B cell (primary cell): ENCODE data around the gene LRG1. TPM values are rescaled to one million over a fixed set of nuclear protein-coding genes. Genes with fewer than 3 reads are reported as not detected.

Experiments used
- ATAC-seq: fragments of 200-7000 bp; cut with Tn5 transposase; one replicate; pipeline ENCODE4 v1.10.0; 2021; ENCODE audit warnings: low read depth, mild to moderate bottlenecking, moderate number of reproducible peaks, moderate library complexity
- CTCF ChIA-PET: fragments of 350-600 bp; sonication (Branson Sonifier 250); formaldehyde crosslinking; loops from one replicate; lab custom pipeline; 2021; ENCODE audit warnings: antibody characterized with exemption, inconsistent platforms; lab: Charles Lee
- POLR2A ChIA-PET: fragments of 350-600 bp; sonication (Branson Sonifier 250); formaldehyde crosslinking; loops from one replicate; lab custom pipeline; 2021; ENCODE audit warnings: antibody characterized with exemption; lab: Charles Lee
- DNase-seq: peaks from one replicate; pipeline ENCODE4 v3.0.0; 2013
- H2AFZ ChIP-seq: 2 replicates; pipeline ENCODE4 v1.6.1; 2012; ENCODE audit warnings: mild to moderate bottlenecking, low read depth, low read length; ENCODE audit not compliant: insufficient read depth, poor library complexity, severe bottlenecking
- H3K27ac ChIP-seq, 2 donors: 1 replicate in 1 of 2; 2 replicates in 1 of 2; pipeline ENCODE4 v1.5.1; 2012 to 2013; ENCODE audit warnings: low read length in 2 of 2, mild to moderate bottlenecking in 2 of 2, moderate library complexity in 1 of 2
- H3K27me3 ChIP-seq, 4 experiments: fragments of 200-600 bp in 1 of 4; sonication (generic) in 1 of 4; replicated peaks in 1 of 4; 1 replicate in 2 of 4; 2 replicates in 2 of 4; pipeline versions ENCODE4 v1.6.1 to v1.7.0; 2013 to 2016; ENCODE audit warnings: low read length in 3 of 4, mild to moderate bottlenecking in 2 of 4, mixed read lengths in 1 of 4, moderate library complexity in 1 of 4; ENCODE audit not compliant: insufficient read depth in 4 of 4, control insufficient read depth in 3 of 4; ENCODE audit errors: control extremely low read depth in 1 of 4
- H3K36me3 ChIP-seq, 2 experiments: replicated peaks in 1 of 2; 1 replicate in 1 of 2; 2 replicates in 1 of 2; pipeline versions ENCODE4 v1.6.1 to v1.7.1; 2013; ENCODE audit warnings: low read length in 1 of 2; ENCODE audit not compliant: insufficient read depth in 2 of 2, control insufficient read depth in 1 of 2; ENCODE audit errors: control extremely low read depth in 1 of 2, extremely low read depth in 1 of 2
- H3K4me1 ChIP-seq, 2 donors: fragments of 200-600 bp in 1 of 2; sonication (generic) in 1 of 2; 1 replicate in 1 of 2; 2 replicates in 1 of 2; pipeline versions ENCODE4 v1.5.1 to v1.6.1; 2013 to 2017; ENCODE audit warnings: low read length in 2 of 2; ENCODE audit not compliant: control insufficient read depth in 2 of 2, insufficient read depth in 2 of 2
- H3K4me2 ChIP-seq: replicated peaks from 2 replicates; pipeline ENCODE3; 2012; ENCODE audit warnings: mild to moderate bottlenecking, low read depth, low read length; ENCODE audit not compliant: poor library complexity, severe bottlenecking
- H3K4me3 ChIP-seq, 5 experiments: fragments of 200-600 bp in 1 of 5; sonication (generic) in 1 of 5; 1 replicate in 3 of 5; 2 replicates in 2 of 5; pipeline versions ENCODE4 v1.5.1 to v1.7.0; 2011 to 2016; ENCODE audit warnings: low read length in 4 of 5, mild to moderate bottlenecking in 4 of 5, low read depth in 2 of 5, control low read depth in 1 of 5, moderate library complexity in 1 of 5; ENCODE audit not compliant: insufficient read depth in 1 of 5; ENCODE audit errors: control extremely low read depth in 1 of 5, extremely low read depth in 1 of 5
- H3K79me2 ChIP-seq: fragments of 200-600 bp; sonication (generic); one replicate; pipeline ENCODE4 v1.6.0; 2016; ENCODE audit warnings: low read length; ENCODE audit not compliant: control insufficient read depth, insufficient read depth
- H3K9ac ChIP-seq: fragments of 200-600 bp; sonication (generic); 2 replicates; pipeline ENCODE4 v1.6.1; 2017; ENCODE audit warnings: mild to moderate bottlenecking, low read length, moderate library complexity
- H3K9me3 ChIP-seq, 3 donors: one replicate each; pipeline versions ENCODE4 v1.6.1 to v1.7.1; 2013; ENCODE audit warnings: low read length in 2 of 3; ENCODE audit not compliant: control insufficient read depth in 2 of 3, insufficient read depth in 1 of 3; ENCODE audit errors: control extremely low read depth in 1 of 3
- H4K20me1 ChIP-seq: 2 replicates; pipeline ENCODE4 v1.6.0; 2012; ENCODE audit warnings: mild to moderate bottlenecking, low read length; ENCODE audit not compliant: insufficient read depth, control insufficient read depth, poor library complexity, severe bottlenecking
- H3K27ac Mint-ChIP-seq: one replicate; pipeline ENCODE4 v1.8.0; 2021; ENCODE audit warnings: mixed read lengths
- H3K27me3 Mint-ChIP-seq: one replicate; pipeline ENCODE4 v1.8.0; 2021; ENCODE audit warnings: mixed read lengths
- H3K4me1 Mint-ChIP-seq: one replicate; pipeline ENCODE4 v1.8.0; 2021; ENCODE audit warnings: mixed read lengths
- H3K4me3 Mint-ChIP-seq: one replicate; pipeline ENCODE4 v1.8.0; 2021; ENCODE audit warnings: mixed read lengths
- H3K9me3 Mint-ChIP-seq: one replicate; pipeline ENCODE4 v1.8.0; 2022; ENCODE audit warnings: mixed read lengths; ENCODE audit not compliant: insufficient read depth
- EZH2 ChIP-seq: IDR thresholded peaks from 2 replicates; pipeline ENCODE4 v1.6.1; 2012; ENCODE audit warnings: borderline replicate concordance, low read depth, mild to moderate bottlenecking, moderate library complexity, low read length; ENCODE audit not compliant: insufficient read depth, poor library complexity, severe bottlenecking
- WGBS: methylation state at CpG from one replicate; pipeline ENCODE4 v1.1.5; 2013; ENCODE audit warnings: missing lambda C conversion rate; ENCODE audit not compliant: insufficient coverage; 5-methylcytosine and 5-hydroxymethylcytosine counted together
- intact Hi-C: fragments of 100-400 bp; cut with micrococcal nuclease; formaldehyde crosslinking; loops from one replicate; pipeline ENCODE4 v1.10.0; 2022
- polyA plus RNA-seq: library from polyadenylated mRNA; depleted of rRNA; stranded (reverse); fragments of >200 nt; gene quantifications from 2 replicates; pipeline ENCODE4 v1.2.3, GENCODE V29; 2012
- total RNA-seq, 2 donors: library from RNA; stranded (reverse); fragments of 120-200 nt in 1 of 2; gene quantifications; 1 replicate in 1 of 2; 2 replicates in 1 of 2; pipeline versions ENCODE4 v1.2.3 to v1.2.4, GENCODE V29; 2013 to 2022
- TF ChIP-seq, protein P1 (sequence below): fragments of 200-600 bp; IDR thresholded peaks from one replicate; pipeline ENCODE4 v1.8.0; 2022; ENCODE audit warnings: antibody characterized with exemption, mild to moderate bottlenecking

The LRG1 gene
- total and polyA plus RNA-seq, 2 donors (not counting 1 experiment from before 2014, with no cell fraction given), result 0.21 to 0.27 TPM

DNA sequence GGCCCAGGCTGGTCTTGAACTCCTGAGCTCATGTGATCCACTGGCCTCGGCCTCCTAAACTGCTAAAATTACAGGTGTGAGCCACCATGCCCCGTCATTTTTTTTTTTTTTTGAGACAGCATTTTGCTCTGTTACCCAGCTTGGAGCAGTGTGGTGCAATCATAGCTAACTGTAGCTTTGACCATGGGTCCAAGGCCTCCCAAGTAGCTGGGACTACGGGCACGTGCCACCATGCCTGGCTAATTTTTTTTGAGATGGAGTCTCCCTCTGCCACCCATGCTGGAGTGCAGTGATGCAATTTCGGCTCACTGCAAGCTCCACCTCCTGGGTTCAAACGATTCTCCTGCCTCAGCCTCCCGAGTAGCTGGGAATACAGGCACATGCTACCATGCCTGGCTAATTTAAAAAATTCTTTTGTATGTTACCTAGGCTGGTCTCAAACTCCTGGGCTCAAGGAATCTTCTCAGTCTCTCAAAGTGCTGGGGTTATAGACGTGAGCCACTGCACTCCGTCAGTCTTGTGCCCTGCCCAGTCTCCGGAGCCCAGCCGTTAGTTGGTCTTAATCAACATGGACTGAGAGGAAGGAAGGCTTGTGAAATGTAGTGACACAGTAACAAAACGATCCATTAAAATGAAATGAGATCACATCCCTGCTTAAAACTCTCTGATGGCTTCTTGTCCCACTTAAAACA lies 1.4 kb upstream of the LRG1 start:
- H4K20me1 ChIP-seq, result no peaks in the 10 kb centered on the region
- ATAC-seq (no peak), DNase-seq (no peak)
- no peak overlapping the region for H3K4me2 ChIP-seq
- 93% methylated on average over 10 of the region's 12 CpGs for WGBS
- no peak overlapping the region for H3K27ac ChIP-seq
- no peaks in the 10 kb centered on the region for H3K79me2 ChIP-seq
- CTCF ChIA-PET, result interaction anchor here (1.0 kb wide), 1 partner anchor 18 kb away, joined by 4 read pairs; no protein-coding TSS in a partner anchor
- H3K4me1 Mint-ChIP-seq, result peaks cover 11% of the 10 kb centered on the region
- H3K9me3 Mint-ChIP-seq, result no peaks in the 10 kb centered on the region
- H3K27me3 Mint-ChIP-seq, result peaks cover 9% of the 10 kb centered on the region
- H3K9me3 ChIP-seq, result peaks cover 0 to 33% (median 0%) of the 10 kb centered on the region in 3 donors
- POLR2A ChIA-PET, result interaction anchor here (0.6 kb wide), 1 partner anchor 1855 kb away, joined by 3 read pairs; no protein-coding TSS in a partner anchor
- intact Hi-C loops, result no loop called here
- H3K4me3 Mint-ChIP-seq, result no peak overlapping the region
- peaks cover 0 to 20% (median 0%) of the 10 kb centered on the region in 4 experiments for H3K27me3 ChIP-seq
- H3K36me3 ChIP-seq, result no peaks in the 10 kb centered on the region
- peaks cover 11% of the 10 kb centered on the region in 2 donors for H3K4me1 ChIP-seq
- no peak overlapping the region for H2AFZ ChIP-seq
- H3K4me3 ChIP-seq, result no peak overlapping the region
- H3K27ac Mint-ChIP-seq, result no peak overlapping the region
- TF ChIP-seq, protein P1, sequence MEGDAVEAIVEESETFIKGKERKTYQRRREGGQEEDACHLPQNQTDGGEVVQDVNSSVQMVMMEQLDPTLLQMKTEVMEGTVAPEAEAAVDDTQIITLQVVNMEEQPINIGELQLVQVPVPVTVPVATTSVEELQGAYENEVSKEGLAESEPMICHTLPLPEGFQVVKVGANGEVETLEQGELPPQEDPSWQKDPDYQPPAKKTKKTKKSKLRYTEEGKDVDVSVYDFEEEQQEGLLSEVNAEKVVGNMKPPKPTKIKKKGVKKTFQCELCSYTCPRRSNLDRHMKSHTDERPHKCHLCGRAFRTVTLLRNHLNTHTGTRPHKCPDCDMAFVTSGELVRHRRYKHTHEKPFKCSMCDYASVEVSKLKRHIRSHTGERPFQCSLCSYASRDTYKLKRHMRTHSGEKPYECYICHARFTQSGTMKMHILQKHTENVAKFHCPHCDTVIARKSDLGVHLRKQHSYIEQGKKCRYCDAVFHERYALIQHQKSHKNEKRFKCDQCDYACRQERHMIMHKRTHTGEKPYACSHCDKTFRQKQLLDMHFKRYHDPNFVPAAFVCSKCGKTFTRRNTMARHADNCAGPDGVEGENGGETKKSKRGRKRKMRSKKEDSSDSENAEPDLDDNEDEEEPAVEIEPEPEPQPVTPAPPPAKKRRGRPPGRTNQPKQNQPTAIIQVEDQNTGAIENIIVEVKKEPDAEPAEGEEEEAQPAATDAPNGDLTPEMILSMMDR, result no peak
- no peak for TF ChIP-seq EZH2
- no peak overlapping the region for H3K9ac ChIP-seq

DNA sequence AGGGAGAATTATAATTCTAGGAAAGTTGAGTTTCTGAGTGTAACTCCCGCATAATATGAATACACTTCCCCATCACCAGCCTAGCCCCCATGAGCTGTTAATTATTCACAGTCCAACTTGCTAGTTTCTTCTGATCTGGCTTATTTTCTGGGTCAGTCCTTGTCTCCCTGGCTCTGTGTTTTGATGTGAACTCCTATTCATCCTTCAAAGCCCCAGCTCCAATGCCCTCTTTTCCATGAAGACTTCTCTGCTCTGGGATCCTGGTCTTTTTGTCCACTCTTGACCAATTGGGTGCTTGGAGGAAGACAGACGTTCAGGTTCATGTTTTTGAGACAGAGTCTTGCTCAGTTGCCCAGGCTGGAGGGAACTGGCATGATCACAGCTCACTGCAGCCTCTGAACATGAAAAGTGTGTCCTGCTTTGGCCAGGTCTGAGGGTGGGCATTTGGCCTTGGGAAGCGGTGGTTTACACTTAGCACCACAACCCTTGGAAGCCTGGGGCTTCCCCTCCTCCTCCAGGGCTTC lies 605 bp downstream of the LRG1 start:
- H3K9me3 ChIP-seq, result peaks cover 0 to 39% (median 0%) of the 10 kb centered on the region in 3 donors
- ChIA-PET POLR2A (no interaction called here), CTCF (interaction anchor here (0.8 to 1.5 kb wide), 3 partner anchors 14 to 97 kb away, joined by 3 to 6 read pairs (median 3); no protein-coding TSS in a partner anchor)
- H3K4me3 ChIP-seq, result peak overlapping the region in 2 of 5 experiments; percentile 38 to 75
- H3K4me1 ChIP-seq, result peaks cover 16 to 19% of the 10 kb centered on the region in 2 donors
- H3K27me3 Mint-ChIP-seq, result peaks cover 13% of the 10 kb centered on the region
- DNase-seq, result no peak
- no peak overlapping the region for H3K27ac Mint-ChIP-seq
- H3K4me3 Mint-ChIP-seq, result no peak overlapping the region
- H3K79me2 ChIP-seq, result no peaks in the 10 kb centered on the region
- no peaks in the 10 kb centered on the region for H3K36me3 ChIP-seq
- WGBS, result 77% methylated on average over 2 of the region's 3 CpGs
- H4K20me1 ChIP-seq, result no peaks in the 10 kb centered on the region
- no peak for ATAC-seq
- no peak overlapping the region for H3K27ac ChIP-seq
- H3K27me3 ChIP-seq, result peaks cover 0 to 34% (median 7%) of the 10 kb centered on the region in 4 experiments
- H3K9ac ChIP-seq, result no peak overlapping the region
- intact Hi-C loops, result no loop called here
- peak overlapping the region; percentile 33 for H3K4me2 ChIP-seq
- H3K4me1 Mint-ChIP-seq, result peaks cover 16% of the 10 kb centered on the region
- TF ChIP-seq, protein P1, result no peak
- TF ChIP-seq EZH2, result no peak
- H2AFZ ChIP-seq, result no peak overlapping the region
- H3K9me3 Mint-ChIP-seq, result no peaks in the 10 kb centered on the region
